ENCODE data around the gene TGFBI.

The TGFBI gene

GRCh38 chr5:136028782-136029742 is at the start of gene TGFBI:
Gene TGFBI (plus strand): TSS chr5:136028988. CDS start chr5:136029056, 68 bp downstream.
- DNase-seq (ENCODE audit: low read depth) = no peak

DNA sequence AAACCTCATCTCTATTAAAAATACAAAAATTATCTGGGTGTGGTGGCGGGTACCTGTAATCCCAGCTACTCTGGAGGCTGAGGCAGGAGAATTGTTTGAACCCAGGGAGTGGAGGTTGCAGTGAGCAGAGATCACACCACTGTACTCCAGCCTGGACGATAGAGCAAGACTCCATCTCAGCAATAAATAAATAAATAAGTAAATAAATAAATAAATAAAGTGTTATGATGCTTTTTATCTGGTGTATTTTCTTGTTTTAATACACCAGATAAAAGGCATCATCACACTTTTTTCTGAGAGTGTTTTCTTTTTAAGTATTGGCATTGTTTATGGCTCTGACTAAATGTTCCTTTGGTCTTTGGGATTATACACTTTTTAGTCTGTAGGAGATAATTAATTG is 49.8 kb upstream of the TGFBI start:
- no peak for DNase-seq (ENCODE audit: low read depth)

- no peak for DNase-seq (ENCODE audit: low read depth)
Observed at GRCh38 chr5:135979510-135979909, 49.3 kb upstream of the TGFBI start.

DNA sequence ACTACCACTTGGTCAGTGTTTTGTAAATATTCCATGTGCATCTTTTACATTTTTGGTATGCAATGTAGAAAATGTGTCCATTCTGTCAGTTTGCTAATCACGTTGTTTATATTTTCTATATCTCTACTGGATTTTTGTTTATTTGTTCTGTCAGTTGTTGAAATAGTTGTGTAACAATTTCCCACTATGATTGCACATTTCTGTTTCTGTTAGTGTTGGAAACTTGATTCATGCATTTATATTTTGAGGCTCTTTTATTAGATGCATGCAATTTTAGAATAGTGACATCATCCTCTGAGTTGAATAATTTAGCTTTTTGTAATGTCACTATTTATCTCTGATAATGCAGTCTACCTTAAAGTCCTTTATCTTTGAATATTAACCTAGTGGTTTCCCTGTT is 48.2 kb upstream of the TGFBI start:
- no peak for DNase-seq (ENCODE audit: low read depth)

DNA sequence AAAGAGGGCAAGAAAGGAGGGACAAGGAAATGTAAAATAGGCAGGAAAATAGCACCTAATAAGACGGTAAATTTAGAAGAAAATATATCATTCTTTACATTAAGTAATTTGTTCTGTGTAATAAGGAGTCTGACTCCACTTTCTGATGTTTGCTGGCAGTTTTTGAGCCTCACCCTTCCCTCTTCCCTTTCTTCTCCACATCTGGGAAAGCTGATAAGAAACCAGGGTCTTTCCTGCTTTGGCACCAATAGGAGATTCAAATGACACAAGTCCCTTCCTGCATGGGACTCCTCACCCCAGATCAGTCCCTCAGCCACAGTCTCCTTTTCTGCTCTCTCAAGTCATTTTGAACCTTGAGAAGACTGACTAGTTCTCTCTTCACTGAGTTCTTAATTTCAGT is 42.8 kb upstream of the TGFBI start:
- no peak for DNase-seq (ENCODE audit: low read depth)

DNA sequence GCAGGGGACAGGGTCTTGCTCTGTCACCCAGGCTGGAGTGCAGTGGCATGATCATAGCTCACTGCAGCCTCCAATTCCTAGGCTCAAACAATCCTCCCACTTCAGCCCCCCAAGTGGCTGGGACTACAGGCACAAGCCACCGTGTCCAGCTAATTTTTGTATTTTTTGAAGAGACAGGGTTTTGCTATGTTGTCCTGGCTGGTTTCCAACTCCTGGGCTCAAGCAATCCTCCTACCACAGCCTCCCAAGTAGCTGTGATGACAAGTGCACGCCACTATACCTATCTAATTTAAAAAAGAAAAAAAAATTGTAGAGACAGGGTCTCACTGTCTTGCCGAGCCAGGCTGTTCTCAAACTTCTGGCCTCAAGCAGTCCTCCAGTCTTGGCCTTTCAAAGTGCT is 42.4 kb upstream of the TGFBI start:
- DNase-seq (ENCODE audit: low read depth) = no peak

- DNase-seq (ENCODE audit: low read depth) = no peak
Observed at GRCh38 chr5:135986891-135987401, 41.8 kb upstream of the TGFBI start.

DNA sequence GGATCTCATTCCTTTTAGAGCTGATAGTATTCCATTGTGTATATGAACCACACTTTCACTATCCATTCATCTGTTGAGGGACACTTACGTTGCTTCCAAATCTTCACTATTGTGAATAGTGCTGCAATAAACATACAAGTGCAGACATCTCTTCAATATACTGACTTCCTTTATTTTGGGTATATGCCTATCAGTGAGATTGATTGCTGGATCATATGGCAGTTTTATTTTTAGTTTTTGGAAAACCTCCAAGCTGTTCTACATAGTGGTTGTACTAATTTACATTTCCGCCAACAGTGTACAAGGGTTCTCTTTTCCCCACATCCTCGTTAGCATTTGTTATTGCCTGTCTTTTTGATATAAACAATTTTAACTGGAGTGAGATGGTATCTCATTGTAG is 40.2 kb upstream of the TGFBI start:
- no peak for DNase-seq (ENCODE audit: low read depth)

- DNase-seq (ENCODE audit: low read depth) = no peak
Observed at GRCh38 chr5:135989686-135990085, 39.1 kb upstream of the TGFBI start.

DNA sequence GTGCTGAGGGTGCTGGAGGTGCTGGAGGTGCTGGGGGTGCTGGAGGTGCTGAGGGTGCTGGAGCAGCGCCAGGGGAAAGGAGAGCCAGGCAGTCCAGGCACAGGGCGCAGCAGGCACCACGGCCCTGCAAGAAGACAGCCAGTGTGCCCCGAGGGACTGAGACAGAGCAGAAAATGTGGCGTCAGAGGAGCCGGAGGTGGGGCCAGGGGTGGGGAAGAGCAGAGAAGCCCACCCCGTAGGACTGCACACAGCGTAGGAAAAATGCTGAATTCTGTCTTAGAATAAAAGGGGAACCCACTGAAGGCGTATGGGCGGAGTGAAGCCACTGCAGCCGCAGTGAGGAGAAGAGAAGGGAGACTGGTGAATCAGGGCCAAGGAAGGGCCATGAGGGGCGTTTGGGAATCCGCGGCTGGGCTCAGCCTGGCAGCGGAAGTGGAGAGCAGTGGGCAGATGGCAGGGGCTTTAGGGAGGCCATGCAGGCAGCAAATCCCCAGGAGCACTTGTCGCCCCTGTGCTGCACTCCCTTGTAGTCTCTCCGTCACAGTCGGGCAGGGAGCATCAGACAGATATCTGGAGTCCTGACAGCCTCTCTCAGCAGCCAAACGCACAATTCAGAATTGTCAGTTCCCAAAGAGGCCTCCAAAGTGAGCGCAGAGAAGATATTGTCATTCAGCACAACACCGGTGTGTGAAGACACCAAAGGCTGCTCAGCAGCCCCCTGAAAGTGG is 38.1 kb upstream of the TGFBI start:
- DNase-seq (ENCODE audit: low read depth) = no peak

- DNase-seq (ENCODE audit: low read depth) = no peak
Observed at GRCh38 chr5:135991429-135991828, 37.4 kb upstream of the TGFBI start.

DNA sequence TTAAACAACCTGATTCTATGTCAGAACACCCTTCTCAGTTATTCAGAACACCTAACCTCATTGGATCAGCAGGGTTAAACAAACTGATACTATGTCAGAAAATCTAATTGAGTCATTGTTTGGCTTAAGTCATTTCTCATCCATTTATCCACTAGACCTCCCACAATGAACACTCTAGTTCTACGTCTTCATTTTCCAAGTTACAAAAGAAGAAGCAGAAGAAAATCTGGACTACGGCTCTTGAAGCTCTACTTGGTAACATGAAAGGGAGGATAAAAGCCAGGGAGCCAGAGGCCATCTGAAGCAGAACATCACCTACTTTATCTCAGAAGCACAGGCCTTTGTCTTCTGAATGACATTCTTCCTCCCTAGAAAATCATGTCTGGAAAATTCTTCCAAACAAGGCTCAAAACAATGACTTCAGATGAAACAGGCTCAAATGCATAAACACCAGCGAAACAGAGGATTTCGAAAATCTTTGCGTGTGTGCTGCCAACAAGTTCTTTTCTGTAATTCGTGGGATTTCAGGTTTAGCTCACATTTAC is 35.4 kb upstream of the TGFBI start:
- no peak for DNase-seq (ENCODE audit: low read depth)

DNA sequence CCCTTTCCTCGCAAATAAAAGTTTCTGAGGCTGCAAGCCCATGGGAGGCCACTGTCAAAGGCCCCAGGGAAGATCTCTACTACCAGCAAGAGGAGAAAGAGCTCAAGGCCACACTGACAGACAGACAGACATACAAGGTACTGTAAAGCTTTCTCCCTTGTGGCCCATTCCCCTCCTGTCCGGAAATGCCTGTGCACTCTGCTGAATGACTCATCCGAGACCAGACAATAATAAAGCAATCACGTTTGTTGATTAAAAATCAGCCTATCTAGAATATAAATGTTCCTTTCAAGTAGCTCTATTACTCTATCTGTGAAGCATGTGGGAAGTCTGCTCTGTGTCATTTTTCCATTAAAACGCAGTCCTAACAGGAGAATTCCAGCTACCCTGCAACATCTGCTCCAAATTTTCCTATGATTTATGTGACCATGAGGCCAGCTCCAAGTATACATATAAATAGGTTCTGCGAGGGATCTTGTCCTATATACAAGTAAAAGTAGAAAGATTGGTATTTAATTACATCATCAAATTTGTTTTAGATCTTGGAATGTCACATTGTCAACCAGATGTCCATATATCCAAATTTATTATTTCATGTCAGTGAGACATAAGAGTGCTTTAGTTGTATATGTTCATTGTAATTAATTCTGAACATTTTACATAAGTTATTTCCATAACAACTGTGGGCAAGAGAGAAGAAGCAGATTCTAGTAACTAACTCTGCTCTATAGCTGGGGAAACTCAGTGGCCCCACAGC is 34.7 kb upstream of the TGFBI start:
- DNase-seq (ENCODE audit: low read depth) = no peak

- DNase-seq (ENCODE audit: low read depth) = no peak
Observed at GRCh38 chr5:135995976-135996375, 32.8 kb upstream of the TGFBI start.

DNA sequence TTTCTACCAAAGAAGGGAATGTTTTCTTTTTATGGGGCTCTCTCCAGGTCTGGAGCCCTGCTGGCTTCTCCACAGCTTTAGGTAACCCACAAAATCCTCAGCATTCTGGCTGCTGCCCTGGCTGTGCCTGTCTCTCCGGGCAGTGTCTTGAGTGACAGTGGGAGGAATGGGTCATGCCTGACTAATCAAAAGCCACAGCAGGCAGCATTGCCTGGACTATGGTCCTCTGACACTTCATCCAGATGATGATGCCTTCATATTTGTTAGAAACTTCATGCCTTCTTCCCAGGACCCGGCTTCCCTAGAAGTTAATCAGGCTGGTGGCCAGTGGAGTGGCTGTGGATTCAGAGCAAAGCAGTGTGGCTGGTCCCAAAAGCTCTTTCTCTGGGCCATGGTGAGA is 32.2 kb upstream of the TGFBI start:
- no peak for DNase-seq (ENCODE audit: low read depth)

DNA sequence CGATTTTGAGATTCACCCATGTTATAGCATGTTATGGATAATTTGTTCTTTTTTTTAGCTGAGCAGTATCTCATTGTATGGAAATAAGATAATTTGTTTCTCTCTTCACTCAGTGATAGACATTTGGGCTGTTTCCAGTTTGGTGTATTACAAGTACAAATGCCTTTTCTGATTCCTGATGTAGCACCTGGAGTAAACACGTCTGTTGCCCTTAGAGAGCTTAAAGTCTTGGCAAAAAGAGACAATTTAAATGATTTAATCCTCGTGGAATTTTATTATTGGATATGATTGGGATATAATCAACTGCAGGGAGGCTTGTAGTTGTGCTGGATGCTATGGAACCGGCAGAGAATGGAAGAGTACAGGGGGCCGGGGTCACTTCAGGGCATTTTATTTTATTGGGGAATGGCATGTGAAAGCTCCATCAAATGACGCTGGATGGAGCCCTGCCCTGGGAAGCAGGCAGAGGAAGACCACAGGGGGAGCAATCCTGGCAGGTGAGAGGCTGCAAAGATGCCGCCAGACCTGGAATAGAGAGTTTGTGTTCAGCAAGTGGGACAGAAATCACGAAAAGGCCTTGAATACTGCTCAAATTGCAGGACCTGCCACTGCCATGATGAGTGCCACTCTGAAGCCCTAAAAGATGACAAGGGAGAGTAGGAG is 31.0 kb upstream of the TGFBI start:
- no peak for DNase-seq (ENCODE audit: low read depth)

DNA sequence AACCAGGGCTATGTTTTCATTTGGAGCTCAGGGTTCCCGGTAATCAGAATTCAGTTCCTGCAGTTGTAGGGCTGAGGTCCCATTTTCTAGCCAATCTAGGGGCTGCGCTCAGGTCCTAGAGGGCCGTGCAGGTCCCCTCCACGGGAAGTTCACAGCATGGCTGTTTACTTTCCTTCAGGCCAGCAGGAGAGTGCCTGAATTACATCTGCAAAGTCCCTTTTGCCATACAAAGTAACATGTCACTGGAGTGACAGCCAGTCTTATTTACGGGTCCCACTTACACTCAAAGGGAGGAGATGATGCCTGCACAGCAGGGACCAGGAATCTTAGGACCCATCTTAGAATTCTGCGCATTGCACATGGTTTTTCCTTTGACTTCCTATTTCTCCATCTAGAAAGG is 29.9 kb upstream of the TGFBI start:
- DNase-seq (ENCODE audit: low read depth) = no peak

GRCh38 chr5:135999406-136000139 is 29.2 kb upstream of the TGFBI start:
- DNase-seq (ENCODE audit: low read depth) = no peak

- no peak for DNase-seq (ENCODE audit: low read depth)
Observed at GRCh38 chr5:136000147-136000546, 28.6 kb upstream of the TGFBI start.

- DNase-seq (ENCODE audit: low read depth) = no peak
Observed at GRCh38 chr5:136000932-136001331, 27.9 kb upstream of the TGFBI start.

GRCh38 chr5:136001466-136001981 is 27.3 kb upstream of the TGFBI start:
- no peak for DNase-seq (ENCODE audit: low read depth)
